Heart right ventricle (tissue), 16 donors: ENCODE data around the gene PIK3R1. TPM values are rescaled to one million over a fixed set of nuclear protein-coding genes. Genes with fewer than 3 reads are reported as not detected.
A peak's percentile ranks its signal among the peaks of the same experiment; 100 is the strongest.

Experiments used
- ATAC-seq, 8 donors: fragments of 200-7000 bp; cut with Tn5 transposase; one replicate each; pipeline ENCODE4 v1.9.1; 2020; ENCODE audit warnings: mild to moderate bottlenecking in 8 of 8, moderate library complexity in 8 of 8, moderate number of reproducible peaks in 1 of 8
- DNase-seq, 2 donors: peaks; one replicate each; pipeline ENCODE4 v3.0.0-alpha.2; 2020
- H3K27ac ChIP-seq, 10 donors: fragments of 200-600 bp; sonication (generic) in 2 of 10; one replicate each; pipeline versions ENCODE4 v1.5.0 to v1.8.0; 2020 to 2022; ENCODE audit warnings: mild to moderate bottlenecking in 3 of 10
- H3K27me3 ChIP-seq, 7 donors: fragments of 200-600 bp; one replicate each; pipeline ENCODE4 v1.8.0; 2021 to 2022; ENCODE audit warnings: mild to moderate bottlenecking in 2 of 7
- H3K36me3 ChIP-seq, 9 donors: fragments of 200-600 bp; sonication (generic) in 1 of 9; one replicate each; pipeline versions ENCODE4 v1.5.0 to v1.8.0; 2020 to 2022; ENCODE audit warnings: mild to moderate bottlenecking in 2 of 9
- H3K4me1 ChIP-seq, 9 donors: fragments of 200-600 bp; sonication (generic) in 1 of 9; one replicate each; pipeline versions ENCODE4 v1.5.0 to v1.8.0; 2020 to 2022; ENCODE audit warnings: mild to moderate bottlenecking in 4 of 9
- H3K4me3 ChIP-seq, 10 donors: fragments of 200-600 bp; sonication (generic) in 2 of 10; one replicate each; pipeline versions ENCODE4 v1.5.0 to v1.8.0; 2020 to 2022; ENCODE audit warnings: mild to moderate bottlenecking in 7 of 10, moderate library complexity in 2 of 10
- H3K9me3 ChIP-seq, 11 donors: fragments of 200-600 bp in 10 of 11; sonication (generic) in 2 of 11; one replicate each; pipeline versions ENCODE4 v1.5.0 to v1.8.0; 2013 to 2022; ENCODE audit warnings: mild to moderate bottlenecking in 2 of 11, control low read depth in 1 of 11, moderate library complexity in 1 of 11
- WGBS, 2 donors: extraction: QIAGEN DNeasy Blood & Tissue Kit; methylation state at CpG; one replicate each; pipeline ENCODE4 v1.1.7; 2013; ENCODE audit warnings: inconsistent platforms in 1 of 2; 5-methylcytosine and 5-hydroxymethylcytosine counted together
- intact Hi-C, 10 donors: fragments of 100-400 bp; cut with DNase I; formaldehyde crosslinking; loops; one replicate each; pipeline versions ENCODE4 v1.11.1 to v1.14.2; 2022
- polyA plus RNA-seq, 2 donors: library from polyadenylated mRNA; stranded (reverse); fragments of 200-250 nt; gene quantifications; one replicate each; pipeline ENCODE4 v1.2.3, GENCODE V29; 2013
- total RNA-seq, 10 donors: library from RNA; stranded (reverse); fragmentation: NEBNext Ultra II Directional in 3 of 10; extraction: Animal tissue kit (Norgen Biotek cat#: 25700) in 3 of 10; gene quantifications; one replicate each; pipeline versions ENCODE4 v1.2.1 to v1.2.4, GENCODE V29; 2021 to 2023
- TF ChIP-seq, protein P1 (sequence below), 9 donors: fragments of 200-600 bp; sonication (generic) in 2 of 9; IDR thresholded peaks; one replicate each; pipeline versions ENCODE4 v1.5.0 to v1.8.0; 2021 to 2022; ENCODE audit warnings: antibody characterized with exemption in 9 of 9, mild to moderate bottlenecking in 5 of 9, moderate library complexity in 1 of 9
- donor health status: Arrhythmogenic right ventricular cardiomyopathy.
- donor health status: ischemic (EF 13 %, LVEDD 7.1; RV severe dilation, severe dysfunction).
- donor health status: healthy with polysubstance abuse.
- donor health status: DM: no; HTN: yes; CAD: no.
- donor health status: DM: no; HTN: no; CAD: no.
- donor health status: ischemic (EF 25% LVEDD 6.9; RV normal size, moderate dysfunction).
- donor health status: ischemic (EF 25% LVEDD 5.7; RV mildly dilated, moderate dysfunction).
- donor health status: healthy.
- donor health status: DM: yes; HTN: yes; CAD: no.
- donor health status: Ischemic cardiomyopathy.
- donor health status: ischemic (EF 35%, LVEDD 5.7; RV mildly dilated, moderate dysfunction).
- donor health status: nonischemic (EF 11% LVEDD 7.7; RV severe dilation, severe dysfunction).
- donor health status: DM: yes; HTN: yes; CAD: no.
- donor health status: PGD.
- donor health status: ischemic (EF 29% LVEDD 5.4; RV normal size, mild dysfunction).
- donor health status: nonischemic (EF 23%, LVEDD 6.1; RV moderate dilation, normal function).

Gene PIK3R1
- total and polyA plus RNA-seq, 12 donors = 12.2 to 269 (median 125) TPM

GRCh38 chr5:68265347-68265746 is 49.8 kb downstream of the PIK3R1 start:
- ATAC-seq (peak; percentile 28 to 49 (median 41)), DNase-seq (no peak)
- intact Hi-C loops = loop anchor here in 5 of 10 donors (5.0 to 10.0 kb wide), 4 partner anchors 621 to 1023 kb away; no protein-coding TSS in a partner anchor
- WGBS, 2 donors = 14 to 16% methylated on average over 2 of the region's 2 CpGs
- H3K4me1 ChIP-seq = peaks cover 18 to 96% (median 94%) of the 10 kb centered on the region in 9 donors
- peak overlapping the region; percentile 64 to 92 (median 82) for H3K27ac ChIP-seq
- TF ChIP-seq, protein P1, sequence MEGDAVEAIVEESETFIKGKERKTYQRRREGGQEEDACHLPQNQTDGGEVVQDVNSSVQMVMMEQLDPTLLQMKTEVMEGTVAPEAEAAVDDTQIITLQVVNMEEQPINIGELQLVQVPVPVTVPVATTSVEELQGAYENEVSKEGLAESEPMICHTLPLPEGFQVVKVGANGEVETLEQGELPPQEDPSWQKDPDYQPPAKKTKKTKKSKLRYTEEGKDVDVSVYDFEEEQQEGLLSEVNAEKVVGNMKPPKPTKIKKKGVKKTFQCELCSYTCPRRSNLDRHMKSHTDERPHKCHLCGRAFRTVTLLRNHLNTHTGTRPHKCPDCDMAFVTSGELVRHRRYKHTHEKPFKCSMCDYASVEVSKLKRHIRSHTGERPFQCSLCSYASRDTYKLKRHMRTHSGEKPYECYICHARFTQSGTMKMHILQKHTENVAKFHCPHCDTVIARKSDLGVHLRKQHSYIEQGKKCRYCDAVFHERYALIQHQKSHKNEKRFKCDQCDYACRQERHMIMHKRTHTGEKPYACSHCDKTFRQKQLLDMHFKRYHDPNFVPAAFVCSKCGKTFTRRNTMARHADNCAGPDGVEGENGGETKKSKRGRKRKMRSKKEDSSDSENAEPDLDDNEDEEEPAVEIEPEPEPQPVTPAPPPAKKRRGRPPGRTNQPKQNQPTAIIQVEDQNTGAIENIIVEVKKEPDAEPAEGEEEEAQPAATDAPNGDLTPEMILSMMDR (IDR thresholded peaks at IDR 0.05) = no peak
- H3K36me3 ChIP-seq = no peaks in the 10 kb centered on the region
- H3K4me3 ChIP-seq = no peak overlapping the region
- no peaks in the 10 kb centered on the region for H3K27me3 ChIP-seq
- H3K9me3 ChIP-seq = no peaks in the 10 kb centered on the region

- ATAC-seq = peak in 7 of 8 donors; percentile 32 to 55 (median 47)
- intact Hi-C loops = loop anchor here in 5 of 10 donors (1.0 to 10.0 kb wide), 5 partner anchors 15 to 1024 kb away; no protein-coding TSS in a partner anchor
- Histone ChIP-seq H3K36me3 (no peaks in the 10 kb centered on the region), H3K27ac (peak overlapping the region; percentile 64 to 92 (median 82)), H3K9me3 (no peaks in the 10 kb centered on the region), H3K4me3 (no peak overlapping the region), H3K4me1 (peaks cover 19 to 96% (median 94%) of the 10 kb centered on the region in 9 donors), H3K27me3 (no peaks in the 10 kb centered on the region)
- WGBS, 2 donors = 37 to 48% methylated on average over 3 of the region's 3 CpGs
- TF ChIP-seq, protein P1 (IDR thresholded peaks at IDR 0.05) = no peak
- DNase-seq = no peak
These were observed 50.4 kb downstream of the PIK3R1 start for GRCh38 chr5:68265822-68266395.

DNA sequence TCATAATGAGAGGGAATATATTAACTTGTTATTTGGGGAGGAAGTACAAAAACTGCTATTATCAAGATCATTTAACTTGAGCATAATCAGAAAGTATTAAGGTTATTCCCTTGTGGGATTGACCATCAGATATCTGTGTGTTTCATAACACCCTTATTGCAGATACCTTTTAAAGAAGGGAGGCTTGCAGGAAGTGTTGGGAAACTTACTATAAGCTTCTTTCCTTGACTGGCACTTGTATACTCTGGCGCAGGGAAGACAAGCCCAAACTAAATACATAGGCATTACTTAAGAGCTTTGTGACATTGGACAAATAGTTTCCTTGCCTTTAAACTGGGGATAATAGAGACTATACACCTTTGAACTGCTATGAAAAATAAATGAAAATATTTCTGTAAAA is 50.9 kb downstream of the PIK3R1 start:
- TF ChIP-seq, protein P1 (IDR thresholded peaks at IDR 0.05) = no peak
- 86 to 89% methylated on average over 1 of the region's 1 CpG for WGBS, 2 donors
- peaks cover 22 to 96% (median 94%) of the 10 kb centered on the region in 9 donors for H3K4me1 ChIP-seq
- intact Hi-C loops = loop anchor here in 5 of 10 donors (1.0 to 10.0 kb wide), 5 partner anchors 15 to 1024 kb away; no protein-coding TSS in a partner anchor
- no peaks in the 10 kb centered on the region for H3K9me3 ChIP-seq
- H3K27me3 ChIP-seq = no peaks in the 10 kb centered on the region
- H3K27ac ChIP-seq = peak overlapping the region; percentile 64 to 92 (median 82)
- no peaks in the 10 kb centered on the region for H3K36me3 ChIP-seq
- H3K4me3 ChIP-seq = no peak overlapping the region
- ATAC-seq (no peak), DNase-seq (no peak)

DNA sequence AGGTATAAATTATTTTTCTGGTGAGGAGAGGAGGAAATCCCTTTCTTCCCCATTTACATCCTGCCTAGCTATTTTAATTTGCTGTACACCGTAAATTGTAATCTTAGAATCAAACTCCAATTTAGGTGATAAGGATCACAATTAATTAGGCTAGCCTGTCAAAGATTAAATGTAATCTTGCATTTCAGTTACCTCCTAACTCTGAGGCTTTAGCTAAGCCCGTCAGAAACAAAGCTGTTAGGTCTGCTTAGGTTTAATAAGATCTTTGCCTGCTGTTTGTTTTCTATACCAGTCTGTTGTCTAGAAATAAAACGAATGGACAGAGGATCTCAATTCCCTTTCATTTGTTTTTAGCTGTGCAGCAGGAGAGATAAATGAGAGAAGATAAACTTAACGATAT is 51.5 kb downstream of the PIK3R1 start:
- peak overlapping the region in 1 of 10 donors; percentile 1 for H3K4me3 ChIP-seq
- intact Hi-C loops = loop anchor here in 5 of 10 donors (5.0 to 10.0 kb wide), 4 partner anchors 622 to 1025 kb away; no protein-coding TSS in a partner anchor
- H3K27me3 ChIP-seq = no peaks in the 10 kb centered on the region
- DNase-seq (no peak), ATAC-seq (no peak)
- 13 to 16% methylated on average over 4 of the region's 4 CpGs for WGBS, 2 donors
- peaks cover 21 to 95% (median 94%) of the 10 kb centered on the region in 9 donors for H3K4me1 ChIP-seq
- TF ChIP-seq, protein P1 (IDR thresholded peaks at IDR 0.05) = no peak
- H3K9me3 ChIP-seq = no peaks in the 10 kb centered on the region
- H3K36me3 ChIP-seq = no peaks in the 10 kb centered on the region
- H3K27ac ChIP-seq = peak overlapping the region in 9 of 10 donors; percentile 73 to 92 (median 85)
